ENCODE measurements around the gene YARS1.
A peak's percentile ranks its signal among the peaks of the same experiment; 100 is the strongest.

The YARS1 gene

GRCh38 chr1:32763221-32763620 is 53.9 kb downstream of the YARS1 start:
- DNase-seq (ENCODE audit: low spot score), result no peak

GRCh38 chr1:32761936-32762335 is 55.2 kb downstream of the YARS1 start:
- DNase-seq (ENCODE audit: low spot score), result no peak

GRCh38 chr1:32761253-32761877 is 55.8 kb downstream of the YARS1 start:
- no peak for DNase-seq (ENCODE audit: low spot score)

- no peak for DNase-seq (ENCODE audit: low spot score)
Measured at GRCh38 chr1:32759997-32760623, 57.0 kb downstream of the YARS1 start.

GRCh38 chr1:32759521-32759981 is 57.6 kb downstream of the YARS1 start:
- no peak for DNase-seq (ENCODE audit: low spot score)

GRCh38 chr1:32758795-32759430 is 58.2 kb downstream of the YARS1 start:
- DNase-seq (ENCODE audit: low spot score), result no peak

GRCh38 chr1:32758177-32758794 is 58.9 kb downstream of the YARS1 start:
- no peak for DNase-seq (ENCODE audit: low spot score)

- DNase-seq (ENCODE audit: low spot score), result no peak
Measured at GRCh38 chr1:32757213-32757895, 59.8 kb downstream of the YARS1 start.

GRCh38 chr1:32755810-32756159 is 61.4 kb downstream of the YARS1 start:
- DNase-seq (ENCODE audit: low spot score), result no peak

GRCh38 chr1:32755098-32755809 is 61.9 kb downstream of the YARS1 start:
- no peak for DNase-seq (ENCODE audit: low spot score)

GRCh38 chr1:32754317-32755097 is 62.7 kb downstream of the YARS1 start:
- no peak for DNase-seq (ENCODE audit: low spot score)

- peak; percentile 48 for DNase-seq (ENCODE audit: low spot score)
Measured at GRCh38 chr1:32753532-32754316, 63.4 kb downstream of the YARS1 start.

- DNase-seq (ENCODE audit: low spot score), result no peak
Measured at GRCh38 chr1:32749771-32750170, 67.4 kb downstream of the YARS1 start.

- no peak for DNase-seq (ENCODE audit: low spot score)
Measured at GRCh38 chr1:32749332-32749731, 67.8 kb downstream of the YARS1 start.

GRCh38 chr1:32748926-32749325 is 68.2 kb downstream of the YARS1 start:
- no peak for DNase-seq (ENCODE audit: low spot score)

GRCh38 chr1:32748348-32748747 is 68.8 kb downstream of the YARS1 start:
- no peak for DNase-seq (ENCODE audit: low spot score)

GRCh38 chr1:32746130-32746529 is 71.0 kb downstream of the YARS1 start:
- no peak for DNase-seq (ENCODE audit: low spot score)

- DNase-seq (ENCODE audit: low spot score), result no peak
Measured at GRCh38 chr1:32744071-32744425, 73.1 kb downstream of the YARS1 start.

- DNase-seq (ENCODE audit: low spot score), result no peak
Measured at GRCh38 chr1:32743380-32744070, 73.6 kb downstream of the YARS1 start.

- DNase-seq (ENCODE audit: low spot score), result no peak
Measured at GRCh38 chr1:32742956-32743355, 74.2 kb downstream of the YARS1 start.

Data from pons (tissue), 1 donor.